PC-3 (cell line): ENCODE measurements around the gene TTC16. TPM values are rescaled to one million over a fixed set of nuclear protein-coding genes. Genes with fewer than 3 reads are reported as not detected.

Experiments used
- ATAC-seq: fragments of 200-7000 bp; cut with Tn5 transposase; 2 replicates; pipeline ENCODE4 v1.9.1; 2020; ENCODE audit warnings: mild to moderate bottlenecking, moderate library complexity
- BruUV-seq: library from RNA; stranded (reverse); fragments of 400-500 nt; replicated peaks from 2 replicates; lab custom pipeline; 2021; lab: Mats Ljungman, UMichigan
- CTCF ChIA-PET: fragments of 300-600 bp; sonication (Branson Sonifier 250); formaldehyde crosslinking; loops from one replicate; lab custom pipeline; 2022; ENCODE audit warnings: antibody characterized with exemption; lab: Charles Lee
- POLR2A ChIA-PET: fragments of 300-600 bp; sonication (Branson Sonifier 250); formaldehyde crosslinking; loops from one replicate; lab custom pipeline; 2022; ENCODE audit warnings: antibody characterized with exemption; ENCODE audit not compliant: unreplicated experiment; lab: Charles Lee
- DNase-seq: peaks from one replicate; pipeline ENCODE4 v3.0.0-alpha.2; 2015
- H2AFZ ChIP-seq: fragments of 300-600 bp; sonication (generic); 2 replicates; pipeline ENCODE4 v1.6.0; 2016; ENCODE audit warnings: antibody characterized with exemption, low read length
- H3F3A ChIP-seq: fragments of 300-600 bp; sonication (generic); one replicate; pipeline ENCODE4 v1.6.0; 2017; ENCODE audit warnings: antibody characterized with exemption, low read length, control low read depth, mild to moderate bottlenecking; ENCODE audit not compliant: unreplicated experiment
- H3K27ac ChIP-seq: fragments of 300-600 bp; sonication (generic); 2 replicates; pipeline ENCODE4 v1.5.1; 2016; ENCODE audit warnings: mild to moderate bottlenecking, low read length
- H3K27me3 ChIP-seq: fragments of 300-600 bp; sonication (generic); 2 replicates; pipeline ENCODE4 v1.6.1; 2016; ENCODE audit warnings: low read length, mixed read lengths
- H3K36me3 ChIP-seq: fragments of 300-600 bp; sonication (generic); 2 replicates; pipeline ENCODE4 v1.6.1; 2016; ENCODE audit warnings: low read depth, mixed run types, low read length, mixed read lengths
- H3K4me1 ChIP-seq: fragments of 300-600 bp; sonication (generic); 2 replicates; pipeline ENCODE4 v1.5.1; 2016; ENCODE audit warnings: low read length; ENCODE audit not compliant: insufficient read depth
- H3K4me2 ChIP-seq: fragments of 300-600 bp; sonication (generic); 2 replicates; pipeline ENCODE4 v1.6.0; 2016; ENCODE audit warnings: low read length
- H3K4me3 ChIP-seq: fragments of 300-600 bp; sonication (generic); 2 replicates; pipeline ENCODE4 v1.5.1; 2016; ENCODE audit warnings: mild to moderate bottlenecking, low read length, mixed read lengths
- H3K79me2 ChIP-seq: fragments of 300-600 bp; sonication (generic); 2 replicates; pipeline ENCODE4 v1.6.1; 2017; ENCODE audit warnings: low read length, mixed read lengths
- H3K9ac ChIP-seq: fragments of 300-600 bp; sonication (generic); 2 replicates; pipeline ENCODE4 v1.6.0; 2016; ENCODE audit warnings: mild to moderate bottlenecking, low read length
- H3K9me2 ChIP-seq: fragments of 300-600 bp; sonication (generic); replicated peaks from 2 replicates; pipeline ENCODE4 v1.6.1; 2016; ENCODE audit warnings: mixed run types, low read length, mixed read lengths
- H3K9me3 ChIP-seq: fragments of 300-600 bp; sonication (generic); 2 replicates; pipeline ENCODE4 v1.6.1; 2016; ENCODE audit warnings: low read length, mixed read lengths
- H4K20me1 ChIP-seq: fragments of 300-600 bp; sonication (generic); 2 replicates; pipeline ENCODE4 v1.6.1; 2016; ENCODE audit warnings: low read length, mixed read lengths
- CTCF ChIP-seq: fragments of 300-600 bp; sonication (generic); conservative IDR thresholded peaks from 2 replicates; pipeline ENCODE4 v1.5.1; 2017; ENCODE audit warnings: antibody characterized with exemption, low read depth, mild to moderate bottlenecking, low read length
- EZH2 ChIP-seq: fragments of 300-600 bp; sonication (generic); IDR thresholded peaks from one replicate; pipeline ENCODE4 v1.6.1; 2017; ENCODE audit warnings: antibody characterized with exemption, mild to moderate bottlenecking, low read length; ENCODE audit not compliant: unreplicated experiment
- EZH2phosphoT487 ChIP-seq: fragments of 300-600 bp; sonication (generic); IDR thresholded peaks from 2 replicates; pipeline ENCODE4 v1.6.1; 2018; ENCODE audit warnings: mild to moderate bottlenecking, antibody characterized with exemption, low read length, borderline replicate concordance
- intact Hi-C: fragments of 100-400 bp; cut with micrococcal nuclease; formaldehyde crosslinking; loops from 2 replicates; pipeline ENCODE4 v1.9.0; 2023
- total RNA-seq: library from RNA; depleted of rRNA; stranded (reverse); fragments of >200 nt; gene quantifications from 2 replicates; pipeline ENCODE4 v1.2.3, GENCODE V29; 2014

Gene TTC16
- total RNA-seq, 1 experiment from 2014 or later = 0.04 TPM

- H3K27ac ChIP-seq = no peak overlapping the region
- no peaks in the 10 kb centered on the region for H3K9me2 ChIP-seq
- no peaks in the 10 kb centered on the region for H3K79me2 ChIP-seq
- no peak; the same call in 1 of the 2 replicates for TF ChIP-seq CTCF
- TF ChIP-seq EZH2 = no peak
- no peak for TF ChIP-seq EZH2phosphoT487
- H3K4me3 ChIP-seq = peak overlapping the region; percentile 84
- no peaks in the 10 kb centered on the region for H3K27me3 ChIP-seq
- BruUV-seq = no TSS peak
- H3K4me2 ChIP-seq = peak overlapping the region; percentile 94
- intact Hi-C loops = loop anchor here (1.0 to 2.0 kb wide), 3 partner anchors 27 to 187 kb away; no protein-coding TSS in a partner anchor
- no peak for DNase-seq
- H3K9me3 ChIP-seq = no peaks in the 10 kb centered on the region
- H3K4me1 ChIP-seq = peaks cover 8% of the 10 kb centered on the region
- no peaks in the 10 kb centered on the region for H3F3A ChIP-seq
- ChIA-PET CTCF (interaction anchor here (0.6 to 1.6 kb wide), 11 partner anchors 19 to 311 kb away, joined by 3 to 19 read pairs (median 7); partner anchors contain the start of genes CDK9, PTRH1 and TTC16), POLR2A (interaction anchor here (0.8 to 1.2 kb wide), 2 partner anchors 13 to 127 kb away, joined by 3 to 6 read pairs; no protein-coding TSS in a partner anchor)
- no peak for ATAC-seq
- no peaks in the 10 kb centered on the region for H3K36me3 ChIP-seq
- peak overlapping the region; percentile 83 for H2AFZ ChIP-seq
- H4K20me1 ChIP-seq = no peaks in the 10 kb centered on the region
- peak overlapping the region; percentile 71; the same call in 1 of the 2 replicates for H3K9ac ChIP-seq
Measured at GRCh38 chr9:127734247-127734746, 18.4 kb downstream of the TTC16 start.

GRCh38 chr9:127734747-127735529, 19.1 kb downstream of the TTC16 start, which contains the start of gene TOR2A:
Gene TOR2A, minus strand, starts transcription at chr9:127735294. Its CDS starts 24 bp downstream, at chr9:127735270.
- ChIA-PET CTCF (interaction anchor here (0.5 to 1.6 kb wide), 17 partner anchors 12 to 579 kb away, joined by 3 to 19 read pairs (median 5); partner anchors contain the start of genes CDK9, PTRH1, STXBP1 and TTC16), POLR2A (interaction anchor here (0.8 to 1.2 kb wide), 3 partner anchors 13 to 127 kb away, joined by 3 to 6 read pairs (median 3); no protein-coding TSS in a partner anchor)
- Histone ChIP-seq H2AFZ (peak within 1 kb of the TSS; percentile 83), H3K4me2 (peak within 1 kb of the TSS; percentile 94), H3K27me3 (no peaks in the 10 kb centered on the region), H3F3A (no peaks in the 10 kb centered on the region), H3K9me3 (no peaks in the 10 kb centered on the region), H3K4me3 (peak within 1 kb of the TSS; percentile 84), H3K36me3 (no peaks in the 10 kb centered on the region), H3K9me2 (no peaks in the 10 kb centered on the region), H3K79me2 (no peaks in the 10 kb centered on the region), H3K4me1 (peaks cover 8% of the 10 kb centered on the region), H3K27ac (peak within 1 kb of the TSS; percentile 39), H3K9ac (peak within 1 kb of the TSS; percentile 71), H4K20me1 (no peaks in the 10 kb centered on the region)
- BruUV-seq = no TSS peak
- intact Hi-C loops = loop anchor here (1.0 to 2.0 kb wide), 4 partner anchors 28 to 186 kb away; no protein-coding TSS in a partner anchor
- peak; percentile 93 for DNase-seq
- TF ChIP-seq CTCF (peak; percentile 86), EZH2 (no peak)
- peak; percentile 96 for ATAC-seq
